Stimulated activated CD4-positive, alpha-beta T cell treated with anti-CD3 and anti-CD28 coated beads, Interleukin-4, amount 100 ng/mL, for 48 hours (primary cell): Measurements from ENCODE around the gene NXT1.

Source experiments
- DNase-seq, 2 donors: peaks; one replicate each; pipeline ENCODE4 v3.0.0-alpha.2; 2020; ENCODE audit warnings: low read depth in 2 of 2

The NXT1 gene

DNA sequence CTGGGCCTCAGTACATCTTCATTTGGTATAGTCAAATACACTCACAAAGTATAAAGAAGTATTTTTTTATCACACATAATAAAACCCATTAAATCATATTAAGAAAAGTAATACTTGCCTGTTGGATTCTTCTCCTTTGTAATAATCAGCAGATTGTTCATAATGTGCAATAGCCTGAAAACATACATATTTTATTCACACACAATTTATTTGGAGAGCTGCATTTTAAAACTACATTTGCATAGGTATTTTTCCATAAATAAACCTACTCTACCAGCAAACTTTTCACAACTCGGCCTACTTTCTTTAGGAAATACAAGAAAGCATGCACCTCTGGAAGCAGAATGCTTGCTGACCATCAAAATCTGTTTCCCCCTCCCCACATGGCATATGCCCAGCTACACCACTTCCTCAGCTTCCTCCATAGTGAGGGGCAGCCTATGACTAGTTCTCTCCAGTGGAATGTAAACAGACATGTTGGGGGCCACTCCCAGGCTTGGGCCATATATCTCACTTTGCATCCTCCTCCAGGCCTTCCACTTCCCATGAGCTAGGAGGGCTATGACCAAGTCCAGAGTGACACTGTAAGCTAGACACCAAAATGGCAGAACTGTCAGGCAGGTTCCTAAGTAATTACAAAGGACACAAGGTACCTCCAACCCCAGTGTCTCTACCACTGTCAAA, 39.6 kb downstream of the NXT1 start:
- no peak for DNase-seq

- DNase-seq: no peak
Measured at GRCh38 chr20:23391707-23392310, 41.2 kb downstream of the NXT1 start.

DNA sequence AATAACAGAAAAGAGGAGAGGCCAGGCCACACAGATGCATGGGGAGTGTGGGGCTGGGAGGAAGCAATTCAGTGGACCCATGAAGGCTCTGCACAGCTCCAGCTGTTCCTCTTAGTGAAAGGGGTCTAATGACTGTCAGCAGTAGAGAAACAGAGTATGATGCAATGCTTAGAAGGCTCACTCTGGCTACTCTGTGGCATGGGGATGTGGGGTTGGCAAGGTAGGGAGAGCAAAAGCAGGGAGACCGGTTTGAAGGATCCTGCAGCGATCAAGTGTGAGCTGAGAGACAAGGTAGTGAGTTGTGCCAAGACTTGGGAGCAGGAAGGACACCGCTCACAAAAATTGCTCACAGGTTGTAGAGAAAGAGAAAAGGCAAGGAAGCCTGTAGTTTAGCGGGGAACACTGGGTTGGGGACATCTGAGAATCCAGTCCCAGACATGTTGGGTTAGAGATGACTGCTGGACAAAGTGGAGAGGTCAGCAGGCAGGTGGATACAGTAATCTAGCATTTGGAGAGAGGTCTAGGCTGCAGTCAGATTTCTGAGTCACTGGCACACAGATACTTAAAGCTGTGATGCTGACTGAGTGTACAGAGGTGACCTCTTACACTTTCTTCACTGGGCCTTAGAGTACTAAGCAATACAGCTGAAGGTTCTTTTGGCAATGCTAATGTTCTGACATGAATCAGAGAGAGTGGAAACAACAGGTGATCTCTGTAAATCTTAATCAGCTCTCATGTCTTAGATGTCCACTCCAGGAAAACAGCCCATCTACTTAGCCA, 43.6 kb downstream of the NXT1 start:
- DNase-seq: no peak

DNA sequence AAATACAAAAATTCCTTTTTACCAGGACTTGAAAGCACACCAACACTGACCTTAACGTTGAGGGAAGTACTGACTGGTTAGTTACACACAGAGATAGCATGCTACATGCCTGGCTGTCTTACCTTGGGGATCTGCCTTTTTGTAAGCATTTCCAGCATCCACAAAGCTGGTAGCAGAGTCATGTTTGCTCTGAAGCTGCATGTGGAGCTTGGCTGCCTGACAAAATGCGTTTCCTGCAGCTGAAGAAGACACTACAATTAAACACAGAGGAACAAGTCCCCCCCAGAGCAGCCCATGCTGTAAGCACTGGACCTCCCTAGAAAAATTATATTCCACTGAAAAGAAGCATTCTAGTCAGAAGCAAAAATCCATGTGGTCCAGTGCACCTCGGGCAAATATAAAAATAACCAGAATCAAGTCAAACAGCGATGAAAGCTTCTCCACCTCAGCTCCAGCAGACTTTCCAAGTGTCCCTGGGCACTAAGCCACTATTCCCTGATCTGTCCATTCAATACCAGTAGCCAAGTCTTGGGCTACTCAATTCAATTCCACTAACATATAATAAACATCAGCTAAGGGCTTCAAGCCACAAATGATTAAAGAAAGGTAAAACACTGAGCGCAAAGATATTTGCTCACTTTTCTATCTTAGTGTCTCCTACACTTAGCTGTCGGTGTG, 46.5 kb downstream of the NXT1 start:
- DNase-seq: no peak

DNA sequence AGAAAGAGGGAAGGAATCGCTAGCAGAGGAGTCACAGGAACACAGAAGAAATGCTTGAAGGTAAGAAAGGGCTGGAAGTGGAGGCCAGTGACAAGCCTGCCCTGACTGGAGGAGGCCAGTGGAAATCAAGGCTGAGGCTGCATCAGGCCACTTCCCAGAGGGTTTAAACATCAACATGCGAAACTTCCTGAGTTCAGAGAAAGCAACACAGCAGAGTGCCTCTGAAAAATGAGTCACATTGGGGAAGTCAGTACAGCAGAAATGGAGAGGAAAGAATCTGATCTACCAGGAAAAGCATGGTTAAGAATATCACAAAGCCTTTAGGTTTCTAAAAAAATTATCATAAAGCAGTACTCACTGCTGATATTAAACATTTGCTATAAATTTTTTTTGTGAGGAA, 47.4 kb downstream of the NXT1 start:
- no peak for DNase-seq

GRCh38 chr20:23399568-23400241, 49.1 kb downstream of the NXT1 start:
- no peak for DNase-seq

DNA sequence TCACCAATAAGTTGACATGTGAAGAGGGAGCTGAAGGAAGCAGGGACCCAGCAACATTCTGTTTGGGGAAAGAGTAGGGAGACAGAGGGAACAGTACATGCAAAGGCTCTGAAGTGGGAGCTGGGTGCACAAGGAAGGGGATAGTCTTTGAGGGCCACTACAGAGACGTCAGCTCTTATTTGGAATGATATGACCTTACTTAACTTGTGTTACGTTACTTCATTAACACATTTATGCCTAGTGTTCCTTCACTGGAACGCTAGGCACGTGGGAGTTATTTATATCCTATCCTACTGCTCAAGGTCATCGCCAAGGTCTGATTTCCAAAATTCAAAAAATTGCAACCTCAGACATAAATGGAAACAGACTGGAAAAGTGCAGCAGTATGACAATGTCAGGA, 50.5 kb downstream of the NXT1 start:
- DNase-seq: no peak

DNA sequence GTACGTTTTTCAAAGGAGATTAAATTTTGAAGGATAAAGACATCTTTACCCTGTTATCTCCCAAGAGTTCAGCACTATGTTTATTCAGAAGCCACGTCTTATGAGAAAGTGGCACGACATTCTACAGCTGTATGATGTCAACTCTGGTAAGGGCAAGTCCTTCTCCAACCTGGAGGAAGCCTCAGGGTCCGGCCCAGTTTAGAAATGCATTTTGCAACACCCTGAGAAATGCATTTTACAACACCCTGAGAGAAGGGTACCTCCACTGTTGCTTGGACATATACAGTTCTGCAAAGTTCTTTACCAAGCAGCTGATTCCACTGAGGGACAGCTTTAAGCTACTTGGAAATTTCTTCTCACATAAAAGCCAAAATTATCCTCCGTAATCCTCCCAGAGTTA, 53.2 kb downstream of the NXT1 start:
- DNase-seq: no peak

GRCh38 chr20:23404196-23404595, 53.6 kb downstream of the NXT1 start:
- no peak for DNase-seq
